HepG2 (cell line): ENCODE results near the gene GPT2. TPM values are rescaled to one million over a fixed set of nuclear protein-coding genes. Genes with fewer than 3 reads are reported as not detected.

Experiments
- ATAC-seq: fragments of 200-7000 bp; cut with Tn5 transposase; 3 replicates; pipeline ENCODE4 v1.9.1; 2020; ENCODE audit warnings: mild to moderate bottlenecking, moderate library complexity
- BruUV-seq: library from RNA; stranded (reverse); fragments of 400-500 nt; replicated peaks from 2 replicates; lab custom pipeline; 2021; lab: Mats Ljungman, UMichigan
- CTCF ChIA-PET: fragments of 300-600 bp; formaldehyde crosslinking; extraction: SDS; loops from one replicate; lab custom pipeline; 2021; ENCODE audit warnings: low total read pairs, inconsistent platforms, low intra/inter-chr PET ratio; lab: Yijun Ruan, JAX
- POLR2A ChIA-PET: fragments of 350-600 bp; sonication (Branson Sonifier 250); formaldehyde crosslinking; loops from one replicate; lab custom pipeline; 2020; ENCODE audit warnings: antibody characterized with exemption, inconsistent platforms; lab: Yijun Ruan, JAX
- DNase-seq: peaks from one replicate; pipeline ENCODE4 v3.0.0-alpha.2; 2015; ENCODE audit warnings: low spot score
- FAIRE-seq: peaks from 3 replicates; lab custom pipeline; 2011; peaks lifted over from hg19 to GRCh38; lab: Jason Lieb, UNC
- H2AFZ ChIP-seq: one replicate; pipeline ENCODE4 v1.6.1; 2011; ENCODE audit warnings: low read length, inconsistent platforms
- H3K27ac ChIP-seq: fragments of 300-600 bp; 3 replicates; pipeline ENCODE4 v1.8.0; 2011; ENCODE audit warnings: mixed run types, mild to moderate bottlenecking, mixed read lengths, low read length, inconsistent platforms; ENCODE audit not compliant: insufficient read depth; ENCODE audit errors: extremely low read length
- H3K27me3 ChIP-seq, 2 experiments: fragments of 200-600 bp in 1 of 2; 2 replicates in 1 of 2; 3 replicates in 1 of 2; pipeline versions ENCODE4 v1.6.0 to v1.8.0; 2011; ENCODE audit warnings: low read length in 2 of 2, mild to moderate bottlenecking in 2 of 2, moderate library complexity in 2 of 2, inconsistent platforms in 1 of 2; ENCODE audit not compliant: insufficient read depth in 2 of 2, control insufficient read depth in 1 of 2
- H3K36me3 ChIP-seq, 2 experiments: fragments of 200-600 bp in 1 of 2; replicated peaks in 1 of 2; 2 replicates in 1 of 2; 3 replicates in 1 of 2; pipeline versions ENCODE4 v1.5.1 to v1.8.0; 2011; ENCODE audit warnings: low read length in 2 of 2, inconsistent platforms in 1 of 2; ENCODE audit not compliant: insufficient read depth in 2 of 2, control insufficient read depth in 1 of 2
- H3K4me1 ChIP-seq: 2 replicates; pipeline ENCODE4 v1.5.1; 2012; ENCODE audit warnings: low read length, inconsistent platforms; ENCODE audit not compliant: insufficient read depth
- H3K4me2 ChIP-seq: 2 replicates; pipeline ENCODE4 v1.6.0; 2011; ENCODE audit warnings: low read depth, low read length, inconsistent platforms
- H3K4me3 ChIP-seq, 3 experiments: fragments of 200-600 bp in 1 of 3; sonication (generic), shearing (Covaris generic) in 1 of 3; replicated peaks in 1 of 3; 2 replicates each; pipeline ENCODE4 v1.5.1; 2011 to 2016; ENCODE audit warnings: low read length in 3 of 3, inconsistent platforms in 2 of 3, low read depth in 2 of 3, mild to moderate bottlenecking in 2 of 3, control low read depth in 1 of 3, mixed read lengths in 1 of 3; ENCODE audit not compliant: insufficient read depth in 1 of 3
- H3K79me2 ChIP-seq: one replicate; pipeline ENCODE4 v1.6.1; 2011; ENCODE audit warnings: low read length, inconsistent platforms; ENCODE audit not compliant: insufficient read depth
- H3K9ac ChIP-seq: 2 replicates; pipeline ENCODE4 v1.6.0; 2011; ENCODE audit warnings: mild to moderate bottlenecking, low read depth, low read length, inconsistent platforms; ENCODE audit not compliant: insufficient read depth
- H3K9me3 ChIP-seq: 2 replicates; pipeline ENCODE4 v1.5.1; 2012; ENCODE audit warnings: mild to moderate bottlenecking, low read length
- H4K20me1 ChIP-seq: 2 replicates; pipeline ENCODE4 v1.6.0; 2011; ENCODE audit warnings: inconsistent platforms, mild to moderate bottlenecking, low read length, moderate library complexity; ENCODE audit not compliant: insufficient read depth
- BORCS8-MEF2B ChIP-seq: sonication (generic); formaldehyde crosslinking; IDR thresholded peaks from 2 replicates; pipeline ENCODE4 v1.8.0; 2022; ENCODE audit warnings: mild to moderate bottlenecking, missing genetic modification reagents
- FOXK2 ChIP-seq: fragments of 450-650 bp; IDR thresholded peaks from 2 replicates; pipeline ENCODE4 v1.6.1; 2016
- HIVEP1 ChIP-seq: sonication (generic); formaldehyde crosslinking; IDR thresholded peaks from 2 replicates; pipeline ENCODE4 v1.4.0; 2020; ENCODE audit warnings: mild to moderate bottlenecking, missing genetic modification reagents
- IRX3 ChIP-seq: sonication (generic); formaldehyde crosslinking; IDR thresholded peaks from 2 replicates; pipeline ENCODE4 v1.8.1; 2023; ENCODE audit warnings: mild to moderate bottlenecking, low read depth, missing genetic modification reagents, borderline replicate concordance
- KAT8 ChIP-seq: IDR thresholded peaks from 2 replicates; pipeline ENCODE4 v1.6.1; 2016; ENCODE audit warnings: missing genetic modification reagents, missing compliant biosample characterization
- KLF9 ChIP-seq: IDR thresholded peaks from 2 replicates; pipeline ENCODE4 v1.6.1; 2016; ENCODE audit warnings: low read depth
- MIXL1 ChIP-seq: IDR thresholded peaks from 2 replicates; pipeline ENCODE4 v1.6.1; 2016
- NFIB ChIP-seq: sonication (generic); formaldehyde crosslinking; IDR thresholded peaks from 2 replicates; pipeline ENCODE4 v1.9.0; 2021; ENCODE audit warnings: missing genetic modification reagents, mild to moderate bottlenecking, borderline replicate concordance
- RAD21 ChIP-seq: fragments of 450-650 bp; formaldehyde crosslinking; IDR thresholded peaks from 2 replicates; pipeline ENCODE4 v1.5.0; 2020; ENCODE audit warnings: mild to moderate bottlenecking
- RARG ChIP-seq: sonication (generic); formaldehyde crosslinking; IDR thresholded peaks from 2 replicates; pipeline ENCODE4 v1.4.0; 2020; ENCODE audit warnings: low read depth, mild to moderate bottlenecking, missing genetic modification reagents
- SAP130 ChIP-seq: IDR thresholded peaks from 2 replicates; pipeline ENCODE4 v1.6.1; 2016; ENCODE audit warnings: low read depth
- SMC3 ChIP-seq: IDR thresholded peaks from 2 replicates; pipeline ENCODE4 v1.6.1; 2011; ENCODE audit warnings: low read length, improper control_type of control experiment
- TSC22D2 ChIP-seq: sonication (generic); formaldehyde crosslinking; IDR thresholded peaks from 2 replicates; pipeline ENCODE4 v1.5.1; 2020; ENCODE audit warnings: missing genetic modification reagents, mild to moderate bottlenecking, borderline replicate concordance
- ZBTB3 ChIP-seq: sonication (generic); formaldehyde crosslinking; IDR thresholded peaks from 2 replicates; pipeline ENCODE4 v1.4.0; 2020; ENCODE audit warnings: low read depth, mild to moderate bottlenecking, moderate library complexity, missing genetic modification reagents, borderline replicate concordance
- ZKSCAN8 ChIP-seq: IDR thresholded peaks from 2 replicates; pipeline ENCODE4 v1.6.1; 2016; ENCODE audit warnings: borderline replicate concordance, missing genetic modification reagents, missing compliant biosample characterization
- ZNF333 ChIP-seq: sonication (generic); formaldehyde crosslinking; IDR thresholded peaks from 2 replicates; pipeline ENCODE4 v1.4.0; 2020; ENCODE audit warnings: mild to moderate bottlenecking, missing genetic modification reagents, borderline replicate concordance
- WGBS: methylation state at CpG from one replicate; pipeline ENCODE4 v1.1.6; 2017; ENCODE audit warnings: low lambda C conversion rate; 5-methylcytosine and 5-hydroxymethylcytosine counted together
- in situ Hi-C: cut with HindIII; loops from 2 replicates; pipeline ENCODE4 v1.10.0; 2017; ENCODE audit warnings: low pct_unique_long_range_greater_than_20kb; ENCODE audit not compliant: extremely low pct_ligation_motif_present
- intact Hi-C: fragments of 100-400 bp; cut with micrococcal nuclease; formaldehyde crosslinking; loops from one replicate; pipeline ENCODE4 v1.10.0; 2022; ENCODE audit not compliant: unreplicated experiment
- polyA plus RNA-seq, 8 experiments: library from polyadenylated mRNA; depleted of rRNA in 3 of 8; stranded (reverse) in 7 of 8; unstranded in 1 of 8; fragments of >200 nt; fragmentation: Illumina TruSeq in 4 of 8; extraction: Trizol in 4 of 8; gene quantifications; 2 replicates each; pipeline versions ENCODE4 v1.2.1 to v1.2.3, GENCODE V29; 2011 to 2016; ENCODE audit warnings: low read depth in 4 of 8, missing spikeins in 1 of 8, mixed read lengths in 1 of 8; ENCODE audit not compliant: insufficient read depth in 1 of 8
- total RNA-seq, 5 experiments: library from RNA; depleted of rRNA; stranded (reverse); fragments of >200 nt; fragmentation: Illumina TruSeq; extraction: Trizol; gene quantifications; 2 replicates each; pipeline ENCODE4 v1.2.3, GENCODE V29; 2016; ENCODE audit warnings: low read depth in 1 of 5
- TF ChIP-seq, protein P1 (sequence below): IDR thresholded peaks from 2 replicates; pipeline ENCODE4 v1.6.1; 2016; ENCODE audit warnings: missing biosample characterization, missing genetic modification reagents, low read depth
- TF ChIP-seq, protein P2 (sequence below): sonication (generic); formaldehyde crosslinking; IDR thresholded peaks from 2 replicates; pipeline ENCODE4 v1.4.0; 2020; ENCODE audit warnings: missing genetic modification reagents, borderline replicate concordance

Gene GPT2
- total and polyA plus RNA-seq, 2 of the 13 experiments (the other 11 are each of a cell fraction or from before 2014, with no cell fraction given): 138 to 267 TPM

DNA sequence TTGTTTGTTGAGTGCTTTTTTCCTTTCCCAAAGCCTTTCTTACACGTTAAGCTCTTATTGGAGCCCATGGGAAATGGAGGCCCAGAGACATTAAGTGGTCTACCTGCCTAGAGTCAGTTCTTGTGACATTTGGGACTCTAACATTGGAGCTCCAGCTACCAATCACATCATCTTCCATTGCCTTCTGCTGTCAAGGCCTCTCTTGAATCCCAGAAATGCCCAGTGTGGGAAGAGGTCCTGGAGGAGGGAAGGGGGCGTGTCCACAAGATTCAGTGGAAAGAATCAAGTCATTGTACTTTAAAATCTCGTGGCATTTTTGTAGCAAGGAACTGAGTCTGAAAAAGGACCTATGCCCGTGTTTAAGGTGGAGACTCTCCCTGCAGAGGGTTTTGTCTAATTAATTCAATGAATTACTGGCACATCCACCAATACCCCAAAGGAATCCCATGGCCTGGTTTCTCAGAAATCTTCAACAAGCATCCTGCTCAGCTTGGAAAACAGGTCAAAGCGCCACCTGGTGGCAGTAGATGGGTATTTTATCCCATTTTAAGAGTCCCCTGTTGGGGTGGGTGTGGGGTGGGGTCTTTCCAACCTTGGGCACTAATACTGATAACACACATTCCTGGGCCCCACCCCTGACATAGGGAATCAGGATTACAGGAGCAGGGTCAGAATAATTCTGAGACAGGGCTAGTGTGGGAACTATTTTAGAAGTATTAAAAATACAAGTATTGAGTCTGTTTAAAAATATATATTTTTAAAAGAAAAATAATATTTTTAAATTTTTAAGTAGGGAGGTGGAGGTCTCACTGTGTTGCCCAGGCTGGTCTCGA, 24.6 kb downstream of the GPT2 start:
- Histone ChIP-seq H3K36me3 (peaks cover 65 to 87% of the 10 kb centered on the region in 2 experiments), H3K9me3 (no peaks in the 10 kb centered on the region), H2AFZ (no peak overlapping the region), H3K4me1 (peaks cover 28% of the 10 kb centered on the region), H3K79me2 (peaks cover 4% of the 10 kb centered on the region), H3K4me2 (no peak overlapping the region), H3K9ac (no peak overlapping the region), H3K27ac (no peak overlapping the region), H4K20me1 (peaks cover 11% of the 10 kb centered on the region), H3K27me3 (no peaks in the 10 kb centered on the region), H3K4me3 (no peak overlapping the region)
- WGBS: 63% methylated on average over 6 of the region's 6 CpGs
- FAIRE-seq (peak; percentile 95), ATAC-seq (peak; percentile 36), DNase-seq (peak; percentile 71)
- POLR2A ChIA-PET: interaction anchor here (1.0 to 11.7 kb wide), 11 partner anchors 9 to 55 kb away, joined by 3 to 133 read pairs (median 5); partner anchors contain the start of gene GPT2
- CTCF ChIA-PET: interaction anchor here (0.8 to 5.3 kb wide), 4 partner anchors 21 to 235 kb away, joined by 3 to 91 read pairs (median 20); no protein-coding TSS in a partner anchor
- in situ Hi-C loops: loop anchor here (5.0 kb wide), 1 partner anchor 51 kb away; no protein-coding TSS in a partner anchor
- BruUV-seq: no TSS peak
- intact Hi-C loops: loop anchor here (1.0 kb wide), 1 partner anchor 54 kb away; no protein-coding TSS in a partner anchor
- TF ChIP-seq SAP130 (CRISPR knock-in tag): peak; percentile 39; the same call in 1 of the 2 replicates
- no peak for TF ChIP-seq HIVEP1 (CRISPR knock-in tag)
- peak; percentile 65 for TF ChIP-seq RAD21 (CRISPR knock-in tag)
- no peak for TF ChIP-seq KAT8 (CRISPR knock-in tag)
- no peak for TF ChIP-seq RARG
- TF ChIP-seq, protein P1, sequence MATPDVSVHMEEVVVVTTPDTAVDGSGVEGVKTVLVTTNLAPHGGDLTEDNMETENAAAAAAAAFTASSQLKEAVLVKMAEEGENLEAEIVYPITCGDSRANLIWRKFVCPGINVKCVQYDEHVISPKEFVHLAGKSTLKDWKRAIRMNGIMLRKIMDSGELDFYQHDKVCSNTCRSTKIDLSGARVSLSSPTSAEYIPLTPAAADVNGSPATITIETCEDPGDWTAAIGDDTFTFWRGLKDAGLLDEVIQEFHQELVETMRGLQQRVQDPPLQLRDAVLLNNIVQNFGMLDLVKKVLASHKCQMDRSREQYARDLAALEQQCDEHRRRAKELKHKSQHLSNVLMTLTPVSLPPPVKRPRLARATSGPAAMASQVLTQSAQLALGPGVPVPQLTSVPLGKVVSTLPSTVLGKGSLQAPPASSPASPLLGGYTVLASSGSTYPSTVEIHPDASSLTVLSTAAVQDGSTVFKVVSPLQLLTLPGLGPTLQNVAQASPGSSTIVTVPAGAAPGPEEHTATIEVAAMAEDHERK: no peak
- TF ChIP-seq SMC3: peak; percentile 96
- TF ChIP-seq FOXK2: no peak
- TF ChIP-seq IRX3 (CRISPR knock-in tag): no peak
- 0 out of 2 replicates have a peak, but pooled peaks have one; percentile 27 for TF ChIP-seq MIXL1
- peak; percentile 53; the same call in 1 of the 2 replicates for TF ChIP-seq TSC22D2 (CRISPR knock-in tag)
- peak; percentile 59; the same call in 1 of the 2 replicates for TF ChIP-seq ZKSCAN8 (CRISPR knock-in tag)
- TF ChIP-seq, protein P2, sequence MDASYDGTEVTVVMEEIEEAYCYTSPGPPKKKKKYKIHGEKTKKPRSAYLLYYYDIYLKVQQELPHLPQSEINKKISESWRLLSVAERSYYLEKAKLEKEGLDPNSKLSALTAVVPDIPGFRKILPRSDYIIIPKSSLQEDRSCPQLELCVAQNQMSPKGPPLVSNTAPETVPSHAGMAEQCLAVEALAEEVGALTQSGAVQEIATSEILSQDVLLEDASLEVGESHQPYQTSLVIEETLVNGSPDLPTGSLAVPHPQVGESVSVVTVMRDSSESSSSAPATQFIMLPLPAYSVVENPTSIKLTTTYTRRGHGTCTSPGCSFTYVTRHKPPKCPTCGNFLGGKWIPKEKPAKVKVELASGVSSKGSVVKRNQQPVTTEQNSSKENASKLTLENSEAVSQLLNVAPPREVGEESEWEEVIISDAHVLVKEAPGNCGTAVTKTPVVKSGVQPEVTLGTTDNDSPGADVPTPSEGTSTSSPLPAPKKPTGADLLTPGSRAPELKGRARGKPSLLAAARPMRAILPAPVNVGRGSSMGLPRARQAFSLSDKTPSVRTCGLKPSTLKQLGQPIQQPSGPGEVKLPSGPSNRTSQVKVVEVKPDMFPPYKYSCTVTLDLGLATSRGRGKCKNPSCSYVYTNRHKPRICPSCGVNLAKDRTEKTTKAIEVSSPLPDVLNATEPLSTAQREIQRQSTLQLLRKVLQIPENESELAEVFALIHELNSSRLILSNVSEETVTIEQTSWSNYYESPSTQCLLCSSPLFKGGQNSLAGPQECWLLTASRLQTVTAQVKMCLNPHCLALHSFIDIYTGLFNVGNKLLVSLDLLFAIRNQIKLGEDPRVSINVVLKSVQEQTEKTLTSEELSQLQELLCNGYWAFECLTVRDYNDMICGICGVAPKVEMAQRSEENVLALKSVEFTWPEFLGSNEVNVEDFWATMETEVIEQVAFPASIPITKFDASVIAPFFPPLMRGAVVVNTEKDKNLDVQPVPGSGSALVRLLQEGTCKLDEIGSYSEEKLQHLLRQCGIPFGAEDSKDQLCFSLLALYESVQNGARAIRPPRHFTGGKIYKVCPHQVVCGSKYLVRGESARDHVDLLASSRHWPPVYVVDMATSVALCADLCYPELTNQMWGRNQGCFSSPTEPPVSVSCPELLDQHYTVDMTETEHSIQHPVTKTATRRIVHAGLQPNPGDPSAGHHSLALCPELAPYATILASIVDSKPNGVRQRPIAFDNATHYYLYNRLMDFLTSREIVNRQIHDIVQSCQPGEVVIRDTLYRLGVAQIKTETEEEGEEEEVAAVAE: 0 out of 2 replicates have a peak, but pooled peaks have one; percentile 15
- 0 out of 2 replicates have a peak, but pooled peaks have one; percentile 62 for TF ChIP-seq ZBTB3 (CRISPR knock-in tag)
- TF ChIP-seq KLF9 (CRISPR knock-in tag): 0 out of 2 replicates have a peak, but pooled peaks have one; percentile 69
- TF ChIP-seq ZNF333 (CRISPR knock-in tag): no peak
- 0 out of 2 replicates have a peak, but pooled peaks have one; percentile 28 for TF ChIP-seq BORCS8-MEF2B (CRISPR knock-in tag)
- peak; percentile 75; the same call in 1 of the 2 replicates for TF ChIP-seq NFIB (CRISPR knock-in tag)
